GM23338 (cell line): Measurements from ENCODE around the gene ARID1B. TPM values are rescaled to one million over a fixed set of nuclear protein-coding genes. Genes with fewer than 3 reads are reported as not detected.

Source experiments
- ATAC-seq: fragments of 200-7000 bp; cut with Tn5 transposase; 3 replicates; pipeline ENCODE4 v1.9.1; 2020
- DNase-seq: peaks from one replicate; pipeline ENCODE4 v3.0.0-alpha.2; 2015; ENCODE audit warnings: low spot score
- H2AFZ ChIP-seq: fragments of 200-600 bp; sonication (generic); 2 replicates; pipeline ENCODE4 v1.8.0; 2016; ENCODE audit warnings: antibody characterized with exemption, mild to moderate bottlenecking, moderate library complexity
- H3F3A ChIP-seq: fragments of 200-600 bp; sonication (generic); replicated peaks from 2 replicates; pipeline ENCODE4 v1.8.0; 2017; ENCODE audit warnings: antibody characterized with exemption, mixed run types, low read depth
- H3K27ac ChIP-seq: fragments of 200-600 bp; sonication (generic); 2 replicates; pipeline ENCODE4 v1.6.1; 2016; ENCODE audit warnings: low read depth
- H3K27me3 ChIP-seq: fragments of 200-600 bp; sonication (generic); 2 replicates; pipeline ENCODE4 v1.8.0; 2016; ENCODE audit warnings: mild to moderate bottlenecking, mixed run types, moderate library complexity; ENCODE audit not compliant: insufficient read depth
- H3K36me3 ChIP-seq: fragments of 200-600 bp; sonication (generic); 2 replicates; pipeline ENCODE4 v1.8.0; 2016; ENCODE audit warnings: mild to moderate bottlenecking; ENCODE audit not compliant: insufficient read depth
- H3K4me1 ChIP-seq: fragments of 200-600 bp; sonication (generic); 2 replicates; pipeline ENCODE4 v1.8.0; 2016; ENCODE audit warnings: mild to moderate bottlenecking, moderate library complexity; ENCODE audit not compliant: insufficient read depth
- H3K4me2 ChIP-seq: fragments of 200-600 bp; sonication (generic); 2 replicates; pipeline ENCODE4 v1.7.1; 2017; ENCODE audit warnings: mixed run types
- H3K4me3 ChIP-seq: fragments of 200-600 bp; sonication (generic); 2 replicates; pipeline ENCODE4 v1.6.1; 2016; ENCODE audit warnings: mixed run types
- H3K79me2 ChIP-seq: fragments of 200-600 bp; sonication (generic); replicated peaks from 2 replicates; pipeline ENCODE4 v1.8.0; 2017; ENCODE audit warnings: mild to moderate bottlenecking; ENCODE audit not compliant: insufficient read depth
- H3K9me2 ChIP-seq: fragments of 200-600 bp; sonication (generic); 2 replicates; pipeline ENCODE4 v1.8.0; 2017; ENCODE audit not compliant: insufficient read depth
- H4K20me1 ChIP-seq: fragments of 200-600 bp; sonication (generic); replicated peaks from 2 replicates; pipeline ENCODE4 v1.8.0; 2017; ENCODE audit warnings: mild to moderate bottlenecking; ENCODE audit not compliant: insufficient read depth
- H3K27ac Mint-ChIP-seq: 2 replicates; pipeline ENCODE4 v1.8.0; 2020; ENCODE audit warnings: inconsistent platforms, mild to moderate bottlenecking, moderate library complexity, mixed read lengths
- H3K27me3 Mint-ChIP-seq: 3 replicates; pipeline ENCODE4 v1.8.0; 2022; ENCODE audit warnings: low read depth, mild to moderate bottlenecking, moderate library complexity, mixed read lengths, inconsistent platforms; ENCODE audit not compliant: insufficient read depth, poor library complexity
- H3K36me3 Mint-ChIP-seq: 3 replicates; pipeline ENCODE4 v1.8.0; 2021; ENCODE audit warnings: low read depth, mild to moderate bottlenecking, inconsistent platforms, moderate library complexity, mixed read lengths
- H3K4me1 Mint-ChIP-seq: 3 replicates; pipeline ENCODE4 v1.8.0; 2020; ENCODE audit warnings: mild to moderate bottlenecking, inconsistent platforms, mixed read lengths
- H3K4me3 Mint-ChIP-seq: 3 replicates; pipeline ENCODE4 v1.8.0; 2021; ENCODE audit warnings: moderate library complexity, mild to moderate bottlenecking, inconsistent platforms, mixed read lengths
- H3K9me3 Mint-ChIP-seq: 3 replicates; pipeline ENCODE4 v1.8.0; 2020; ENCODE audit warnings: moderate library complexity, mild to moderate bottlenecking, inconsistent platforms, mixed read lengths
- CREB1 ChIP-seq: fragments of 250-450 bp; sonication (Bioruptor Pico); IDR thresholded peaks from 2 replicates; pipeline ENCODE4 v1.5.0; 2020; ENCODE audit warnings: low read depth, mild to moderate bottlenecking, moderate library complexity
- CTCF ChIP-seq, 2 experiments: fragments of 200-600 bp in 1 of 2; sonication (generic) in 1 of 2; conservative IDR thresholded peaks; 2 replicates each; pipeline versions ENCODE4 v1.5.1 to v1.6.1; 2016 to 2017; ENCODE audit warnings: antibody characterized with exemption in 2 of 2, low read depth in 2 of 2, mild to moderate bottlenecking in 2 of 2, moderate library complexity in 1 of 2
- ETS1 ChIP-seq: IDR thresholded peaks from 2 replicates; pipeline ENCODE4 v1.6.1; 2016; ENCODE audit warnings: antibody characterized with exemption
- EZH2 ChIP-seq: fragments of 200-600 bp; sonication (generic); IDR thresholded peaks from one replicate; pipeline ENCODE4 v1.8.0; 2017; ENCODE audit warnings: antibody characterized with exemption, mild to moderate bottlenecking, low read depth; ENCODE audit not compliant: unreplicated experiment
- NANOG ChIP-seq: IDR thresholded peaks from 2 replicates; pipeline ENCODE4 v1.6.1; 2016; ENCODE audit warnings: antibody characterized with exemption, borderline replicate concordance
- REST ChIP-seq: IDR thresholded peaks from one replicate; pipeline ENCODE4 v1.6.1; 2018; ENCODE audit warnings: antibody characterized with exemption; ENCODE audit not compliant: unreplicated experiment
- ZNF114 ChIP-seq: fragments of 250-450 bp; sonication (Bioruptor Pico); IDR thresholded peaks from 2 replicates; pipeline ENCODE4 v1.5.0; 2020; ENCODE audit warnings: mild to moderate bottlenecking, moderate library complexity
- ZNF331 ChIP-seq: fragments of 250-450 bp; sonication (Bioruptor Pico); IDR thresholded peaks from 2 replicates; pipeline ENCODE4 v1.5.0; 2020; ENCODE audit warnings: low read depth, mild to moderate bottlenecking, moderate library complexity
- polyA plus RNA-seq: library from polyadenylated mRNA; unstranded; fragments of >200 nt; fragmentation: Nextera tagmentation; extraction: Ambion mirVana; gene quantifications from 2 replicates; pipeline ENCODE4 v1.2.1, GENCODE V29; 2016
- total RNA-seq: library from RNA; depleted of rRNA; stranded (reverse); fragments of >200 nt; shearing (Covaris generic); gene quantifications from 2 replicates; pipeline ENCODE4 v1.2.3, GENCODE V29; 2014

Gene ARID1B
- total and polyA plus RNA-seq, 2 experiments from 2014 or later = 59.3 to 72.2 TPM

DNA sequence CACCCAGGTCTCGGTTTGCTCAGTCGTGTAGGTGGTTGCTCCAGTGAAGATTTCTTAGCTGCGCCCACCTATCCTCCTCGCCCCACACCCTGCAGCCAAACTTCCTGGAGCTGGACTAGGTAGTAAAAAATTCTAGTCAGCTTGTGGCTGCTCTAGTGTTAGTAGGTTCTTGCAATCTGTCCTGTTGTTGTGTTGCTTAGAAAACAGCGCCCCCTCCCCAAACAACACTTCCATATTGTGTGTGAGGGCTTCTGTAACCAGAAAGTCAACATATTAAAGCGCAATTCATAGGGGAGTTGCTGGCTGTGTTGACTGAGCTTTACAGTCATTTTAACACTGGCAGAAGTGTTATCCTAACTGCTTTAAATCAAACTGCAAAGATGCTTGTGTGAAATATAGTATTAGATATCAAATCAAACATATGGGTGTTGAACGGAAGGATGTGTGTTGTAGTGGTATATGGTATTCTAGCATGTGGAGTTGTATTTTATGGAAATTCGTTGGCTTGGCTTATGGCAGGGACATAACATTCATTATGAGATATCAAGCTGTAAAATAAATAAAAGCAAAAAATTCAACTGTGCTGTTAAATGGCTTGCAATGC is 122.5 kb downstream of the ARID1B start (continued):
- TF ChIP-seq CTCF (conservative IDR thresholded peaks at IDR 0.05; ENCODE audit: low read depth in 2 of 2) (peak; percentile 51 to 57), REST (no peak)

- H3K27me3 ChIP-seq = no peaks in the 10 kb centered on the region
- Mint-ChIP-seq H3K27me3 (peaks cover 6% of the 10 kb centered on the region), H3K36me3 (no peaks in the 10 kb centered on the region), H3K9me3 (no peaks in the 10 kb centered on the region), H3K4me3 (no peak overlapping the region), H3K4me1 (peaks cover 19% of the 10 kb centered on the region), H3K27ac (no peak overlapping the region)
- TF ChIP-seq CREB1 (CRISPR knock-in tag) = no peak
- TF ChIP-seq REST = no peak
- no peak for TF ChIP-seq ETS1
- TF ChIP-seq ZNF114 (CRISPR knock-in tag) = no peak
- TF ChIP-seq EZH2 = no peak
- TF ChIP-seq ZNF331 (CRISPR knock-in tag) = no peak
- TF ChIP-seq NANOG = no peak
- H3K36me3 ChIP-seq = no peaks in the 10 kb centered on the region
- no peak overlapping the region for H3K4me2 ChIP-seq
- DNase-seq = no peak
- no peak overlapping the region for H2AFZ ChIP-seq
- peaks cover 92% of the 10 kb centered on the region for H3K79me2 ChIP-seq
- H3K4me3 ChIP-seq = no peak overlapping the region
- H3K27ac ChIP-seq = no peak overlapping the region
- 0 out of 2 replicates have a peak, but pooled peaks cover 3% of the 10 kb centered on the region for H3K9me2 ChIP-seq
- peaks cover 23% of the 10 kb centered on the region; the same call in 1 of the 2 replicates for H4K20me1 ChIP-seq
- H3F3A ChIP-seq = no peaks in the 10 kb centered on the region; the same call in 1 of the 2 replicates
- H3K4me1 ChIP-seq = no peaks in the 10 kb centered on the region
- no peak for ATAC-seq
These were observed 123.1 kb downstream of the ARID1B start for GRCh38 chr6:156900292-156900691.
